HG02610 (cell line): Measurements from ENCODE around the gene TRAF3IP1.

ENCODE experiments used
- ATAC-seq: cut with Tn5 transposase; IDR thresholded peaks from one replicate; pipeline ENCODE4 v1.9.1; 2021; ENCODE audit warnings: mild to moderate bottlenecking, moderate library complexity; ENCODE audit not compliant: unreplicated experiment

The TRAF3IP1 gene

GRCh38 chr2:238378230-238379095 lies 58.1 kb downstream of the TRAF3IP1 start:
- ATAC-seq, result no peak

- ATAC-seq, result no peak
Measured at GRCh38 chr2:238379096-238379810, 58.9 kb downstream of the TRAF3IP1 start.

GRCh38 chr2:238380336-238380735 lies 60.0 kb downstream of the TRAF3IP1 start:
- no peak for ATAC-seq

GRCh38 chr2:238380785-238381184 lies 60.5 kb downstream of the TRAF3IP1 start:
- no peak for ATAC-seq

- ATAC-seq, result no peak
Measured at GRCh38 chr2:238381341-238382115, 61.2 kb downstream of the TRAF3IP1 start.

- no peak for ATAC-seq
Measured at GRCh38 chr2:238382381-238382781, 62.1 kb downstream of the TRAF3IP1 start.

- ATAC-seq, result no peak
Measured at GRCh38 chr2:238383135-238383534, 62.8 kb downstream of the TRAF3IP1 start.

GRCh38 chr2:238383743-238384380 lies 63.5 kb downstream of the TRAF3IP1 start:
- no peak for ATAC-seq

- no peak for ATAC-seq
Measured at GRCh38 chr2:238387332-238387731, 67.0 kb downstream of the TRAF3IP1 start.

- ATAC-seq, result no peak
Measured at GRCh38 chr2:238388794-238389193, 68.5 kb downstream of the TRAF3IP1 start.

GRCh38 chr2:238389988-238390589 lies 69.8 kb downstream of the TRAF3IP1 start:
- ATAC-seq, result no peak

- no peak for ATAC-seq
Measured at GRCh38 chr2:238391042-238391689, 70.8 kb downstream of the TRAF3IP1 start.

- no peak for ATAC-seq
Measured at GRCh38 chr2:238396663-238397062, 76.3 kb downstream of the TRAF3IP1 start.

GRCh38 chr2:238397356-238397755 lies 77.0 kb downstream of the TRAF3IP1 start:
- no peak for ATAC-seq

GRCh38 chr2:238398577-238398976 lies 78.3 kb downstream of the TRAF3IP1 start:
- ATAC-seq, result no peak

- ATAC-seq, result no peak
Measured at GRCh38 chr2:238399094-238399493, 78.8 kb downstream of the TRAF3IP1 start.

GRCh38 chr2:238401551-238401950 lies 81.2 kb downstream of the TRAF3IP1 start:
- no peak for ATAC-seq

GRCh38 chr2:238403632-238404405 lies 83.5 kb downstream of the TRAF3IP1 start:
- no peak for ATAC-seq
